HCT116 (cell line): ENCODE data around the gene CCNK. TPM values are rescaled to one million over a fixed set of nuclear protein-coding genes. Genes with fewer than 3 reads are reported as not detected.

ENCODE experiments used
- ATAC-seq: fragments of 200-7000 bp; cut with Tn5 transposase; 2 replicates; pipeline ENCODE4 v1.9.1; 2020; ENCODE audit warnings: mild to moderate bottlenecking, moderate library complexity
- BruUV-seq: library from RNA; stranded (reverse); fragments of 400-500 nt; replicated peaks from 2 replicates; lab custom pipeline; 2021; lab: Mats Ljungman, UMichigan
- CTCF ChIA-PET: fragments of 300-600 bp; sonication (Branson Sonifier 250); formaldehyde crosslinking; loops from one replicate; lab custom pipeline; 2021; ENCODE audit warnings: antibody characterized with exemption; lab: Charles Lee
- POLR2A ChIA-PET: fragments of 300-600, 350-600 bp; sonication (Branson Sonifier 250); formaldehyde crosslinking; loops from one replicate; lab custom pipeline; 2021; ENCODE audit warnings: antibody characterized with exemption; lab: Charles Lee
- RAD21 ChIA-PET, 2 experiments: fragments of 300-600 bp; sonication (Branson Sonifier 250); formaldehyde crosslinking; loops; one replicate each; lab custom pipeline; 2023; ENCODE audit warnings: low total read pairs in 2 of 2; ENCODE audit not compliant: uncharacterized antibody in 2 of 2, unreplicated experiment in 2 of 2, low non-redundant PET in 1 of 2; lab: Charles Lee
- DNase-seq: peaks from one replicate; pipeline ENCODE4 v3.0.0-alpha.2; 2010; ENCODE audit warnings: low read depth, low spot score
- H2AFZ ChIP-seq: fragments of 200-600 bp; shearing (Covaris generic), sonication (generic); 2 replicates; pipeline ENCODE4 v1.6.1; 2017; ENCODE audit warnings: low read depth, mixed run types, mixed read lengths, antibody characterized with exemption, low read length; ENCODE audit not compliant: poor library complexity, severe bottlenecking
- H3K27ac ChIP-seq: 2 replicates; pipeline ENCODE4 v1.5.1; 2012; ENCODE audit warnings: low read depth, low read length
- H3K27me3 ChIP-seq: fragments of 200-600 bp; sonication (generic); 2 replicates; pipeline ENCODE4 v1.6.1; 2016; ENCODE audit warnings: mixed run types, low read length, mixed read lengths; ENCODE audit not compliant: insufficient read depth
- H3K36me3 ChIP-seq, 2 experiments: fragments of 200-500 bp in 1 of 2; fragments of 200-600 bp in 1 of 2; sonication (Bioruptor generic) in 1 of 2; sonication (generic) in 1 of 2; 2 replicates each; pipeline versions ENCODE4 v1.5.1 to v1.6.1; 2014 to 2016; ENCODE audit warnings: low read length in 2 of 2, inconsistent platforms in 1 of 2, mixed read lengths in 1 of 2, mixed run types in 1 of 2; ENCODE audit not compliant: insufficient read depth in 2 of 2, control insufficient read depth in 1 of 2
- H3K4me1 ChIP-seq, 2 experiments: fragments of 200-600 bp in 1 of 2; sonication (generic) in 1 of 2; 2 replicates each; pipeline versions ENCODE4 v1.5.1 to v1.6.1; 2012 to 2017; ENCODE audit warnings: low read length in 2 of 2, inconsistent platforms in 1 of 2, mild to moderate bottlenecking in 1 of 2, mixed read lengths in 1 of 2, mixed run types in 1 of 2, moderate library complexity in 1 of 2; ENCODE audit not compliant: insufficient read depth in 2 of 2, control insufficient read depth in 1 of 2
- H3K4me2 ChIP-seq: fragments of 200-600 bp; sonication (generic); 2 replicates; pipeline ENCODE4 v1.6.1; 2017; ENCODE audit warnings: mixed run types, low read length, mixed read lengths
- H3K4me3 ChIP-seq, 2 experiments: fragments of 200-600 bp in 1 of 2; sonication (generic) in 1 of 2; replicated peaks in 1 of 2; 2 replicates each; pipeline ENCODE4 v1.5.1; 2011 to 2016; ENCODE audit warnings: low read length in 2 of 2, control low read depth in 1 of 2, low read depth in 1 of 2, mild to moderate bottlenecking in 1 of 2, mixed read lengths in 1 of 2, mixed run types in 1 of 2
- H3K79me2 ChIP-seq: fragments of 200-600 bp; sonication (generic); 2 replicates; pipeline ENCODE4 v1.6.1; 2017; ENCODE audit warnings: mild to moderate bottlenecking, mixed run types, low read length, moderate library complexity, mixed read lengths; ENCODE audit not compliant: insufficient read depth
- H3K9ac ChIP-seq: fragments of 200-600 bp; sonication (generic); 2 replicates; pipeline ENCODE4 v1.6.1; 2016; ENCODE audit warnings: low read length, mixed read lengths
- H3K9me2 ChIP-seq: fragments of 200-600 bp; sonication (generic), shearing (Covaris generic); 2 replicates; pipeline ENCODE4 v1.6.1; 2017; ENCODE audit warnings: mixed run types, mild to moderate bottlenecking, moderate library complexity; ENCODE audit not compliant: insufficient read depth
- H3K9me3 ChIP-seq, 2 experiments: fragments of 200-500 bp in 1 of 2; fragments of 200-600 bp in 1 of 2; sonication (Bioruptor generic) in 1 of 2; sonication (generic) in 1 of 2; 2 replicates each; pipeline ENCODE4 v1.6.1; 2014 to 2017; ENCODE audit warnings: low read length in 2 of 2, mixed read lengths in 2 of 2, inconsistent platforms in 1 of 2, low read depth in 1 of 2, mild to moderate bottlenecking in 1 of 2, mixed run types in 1 of 2, moderate library complexity in 1 of 2; ENCODE audit not compliant: control insufficient read depth in 1 of 2, insufficient read depth in 1 of 2
- H4K20me1 ChIP-seq: fragments of 200-600 bp; sonication (generic), shearing (Covaris generic); 2 replicates; pipeline ENCODE4 v1.6.1; 2017; ENCODE audit warnings: mixed run types, mild to moderate bottlenecking, moderate library complexity; ENCODE audit not compliant: insufficient read depth
- ATF3 ChIP-seq: IDR thresholded peaks from 2 replicates; pipeline ENCODE4 v1.6.1; 2012
- EZH2 ChIP-seq: fragments of 200-600 bp; sonication (generic); IDR thresholded peaks from 2 replicates; pipeline ENCODE4 v1.6.1; 2017; ENCODE audit warnings: antibody characterized with exemption, mixed run types
- FOSL1 ChIP-seq: IDR thresholded peaks from 2 replicates; pipeline ENCODE4 v1.6.1; 2012; ENCODE audit warnings: low read depth
- JUND ChIP-seq: IDR thresholded peaks from 2 replicates; pipeline ENCODE4 v1.6.1; 2012
- MAX ChIP-seq: IDR thresholded peaks from 2 replicates; pipeline ENCODE4 v1.6.1; 2012
- POLR2A ChIP-seq: IDR thresholded peaks from 2 replicates; pipeline ENCODE4 v1.7.0; 2011; ENCODE audit warnings: borderline replicate concordance; ENCODE audit not compliant: insufficient read depth, insufficient read length; ENCODE audit errors: extremely low read depth
- RAD21 ChIP-seq: IDR thresholded peaks from 2 replicates; pipeline ENCODE4 v1.6.1; 2012; ENCODE audit warnings: low read depth, mild to moderate bottlenecking
- REST ChIP-seq: IDR thresholded peaks from 2 replicates; pipeline ENCODE4 v1.6.1; 2012; ENCODE audit warnings: low read depth
- SIN3A ChIP-seq: IDR thresholded peaks from 2 replicates; pipeline ENCODE4 v1.6.1; 2012; ENCODE audit warnings: low read depth
- SP1 ChIP-seq: IDR thresholded peaks from 2 replicates; pipeline ENCODE4 v1.6.1; 2012; ENCODE audit warnings: low read depth
- SRF ChIP-seq: IDR thresholded peaks from 2 replicates; pipeline ENCODE4 v1.6.1; 2012; ENCODE audit warnings: low read depth
- YY1 ChIP-seq: IDR thresholded peaks from 2 replicates; pipeline ENCODE4 v1.6.1; 2011; ENCODE audit warnings: low read length, low read depth, moderate library complexity, mild to moderate bottlenecking; ENCODE audit not compliant: insufficient replicate concordance; ENCODE audit errors: extremely low read depth
- ZFX ChIP-seq: fragments of 450-650 bp; IDR thresholded peaks from 2 replicates; pipeline ENCODE4 v1.6.1; 2017
- ZNF274 ChIP-seq: fragments of 200-500 bp; sonication (Bioruptor generic); IDR thresholded peaks from 2 replicates; pipeline ENCODE4 v1.6.1; 2014; ENCODE audit warnings: mild to moderate bottlenecking, low read depth, low read length, inconsistent platforms
- intact Hi-C: fragments of 100-400 bp; cut with micrococcal nuclease; formaldehyde crosslinking; loops from 2 replicates; pipeline ENCODE4 v1.10.0; 2022
- total RNA-seq: library from RNA; stranded (reverse); gene quantifications from one replicate; pipeline ENCODE4 v1.2.1, GENCODE V29; 2021; ENCODE audit not compliant: unreplicated experiment

Gene CCNK
- total RNA-seq, 1 experiment from 2014 or later = 68.2 TPM

- Histone ChIP-seq H3K4me3 (no peak overlapping the region), H3K27ac (no peak overlapping the region), H3K4me1 (no peaks in the 10 kb centered on the region), H3K27me3 (no peaks in the 10 kb centered on the region), H3K9me3 (no peaks in the 10 kb centered on the region), H3K9ac (no peak overlapping the region), H2AFZ (no peak overlapping the region), H3K9me2 (no peaks in the 10 kb centered on the region), H4K20me1 (no peaks in the 10 kb centered on the region), H3K4me2 (no peak overlapping the region), H3K36me3 (peaks cover 5 to 15% of the 10 kb centered on the region in 2 experiments; a peak in 3 of 4 replicates), H3K79me2 (no peaks in the 10 kb centered on the region)
- intact Hi-C loops = no loop called here
- no TSS peak for BruUV-seq
- ATAC-seq (no peak), DNase-seq (no peak)
- RAD21 ChIA-PET = no interaction called here
- CTCF ChIA-PET = no interaction called here
- TF ChIP-seq EZH2 (no peak), ZNF274 (no peak), SRF (no peak), JUND (no peak), POLR2A (no peak), RAD21 (no peak), ZFX (no peak), ATF3 (no peak), SIN3A (no peak)
- POLR2A ChIA-PET = no interaction called here
Measured at GRCh38 chr14:99452968-99453367, 28.2 kb upstream of the CCNK start.

GRCh38 chr14:99454246-99454645 is 27.0 kb upstream of the CCNK start:
- BruUV-seq = no TSS peak
- ChIA-PET CTCF (no interaction called here), POLR2A (no interaction called here), RAD21 (no interaction called here)
- no peak overlapping the region for H3K4me3 ChIP-seq
- no peaks in the 10 kb centered on the region for H3K27me3 ChIP-seq
- no peaks in the 10 kb centered on the region for H4K20me1 ChIP-seq
- no peak for TF ChIP-seq JUND
- TF ChIP-seq SP1 = no peak
- TF ChIP-seq REST = no peak
- TF ChIP-seq YY1 = no peak
- TF ChIP-seq FOSL1 = no peak
- TF ChIP-seq ZNF274 = no peak
- TF ChIP-seq MAX = no peak
- no peak overlapping the region for H2AFZ ChIP-seq
- ATAC-seq = no peak
- no peak overlapping the region for H3K4me2 ChIP-seq
- intact Hi-C loops = no loop called here
- no peak overlapping the region for H3K9ac ChIP-seq
- peaks cover 5 to 18% of the 10 kb centered on the region in 2 experiments; a peak in 3 of 4 replicates for H3K36me3 ChIP-seq
- H3K79me2 ChIP-seq = no peaks in the 10 kb centered on the region
- no peak for DNase-seq
- no peak overlapping the region for H3K27ac ChIP-seq
- no peaks in the 10 kb centered on the region for H3K9me3 ChIP-seq
- H3K4me1 ChIP-seq = no peaks in the 10 kb centered on the region
- no peaks in the 10 kb centered on the region for H3K9me2 ChIP-seq
